Brain microvascular endothelial cell (primary cell): ENCODE measurements around the gene TMEM41A.

Source experiments
- DNase-seq: peaks from one replicate; pipeline ENCODE4 v3.0.0-alpha.2; 2020
- H3K27ac ChIP-seq: fragments of 250-450 bp; sonication (Bioruptor Pico); 2 replicates; pipeline ENCODE4 v1.5.1; 2020; ENCODE audit warnings: mild to moderate bottlenecking, moderate library complexity
- H3K27me3 ChIP-seq: fragments of 250-450 bp; sonication (Bioruptor Pico); replicated peaks from 2 replicates; pipeline ENCODE4 v1.5.1; 2020; ENCODE audit warnings: mild to moderate bottlenecking
- H3K36me3 ChIP-seq: fragments of 250-450 bp; sonication (Bioruptor Pico); replicated peaks from 2 replicates; pipeline ENCODE4 v1.5.1; 2020; ENCODE audit warnings: mild to moderate bottlenecking
- H3K4me3 ChIP-seq: 2 replicates; pipeline ENCODE4 v1.5.1; 2011; ENCODE audit warnings: low read depth, mild to moderate bottlenecking, control low read depth, low read length, moderate library complexity
- CTCF ChIP-seq: IDR thresholded peaks from 2 replicates; pipeline ENCODE4 v1.5.1; 2011; ENCODE audit warnings: low read depth, mild to moderate bottlenecking, moderate library complexity, low read length, control low read depth, inconsistent platforms; ENCODE audit errors: missing control alignments
- in situ Hi-C: cut with HindIII; loops from 2 replicates; pipeline ENCODE4 v1.10.0; 2017; ENCODE audit warnings: low sequenced_read_pairs, low pct_ligation_motif_present

Gene TMEM41A

GRCh38 chr3:185439745-185440466 is 58.9 kb downstream of the TMEM41A start:
- Histone ChIP-seq H3K36me3 (no peaks in the 10 kb centered on the region), H3K27ac (no peak overlapping the region), H3K4me3 (no peak overlapping the region), H3K27me3 (no peaks in the 10 kb centered on the region)
- no peak for TF ChIP-seq CTCF
- DNase-seq, result no peak
- in situ Hi-C loops, result no loop called here
